A204.1 (cell line): ENCODE results near the gene ATP6V0B.

Source experiments
- FAIRE-seq: peaks from 2 replicates; lab custom pipeline; 2012; peaks lifted over from hg19 to GRCh38; lab: Jason Lieb, UNC

ATP6V0B gene

GRCh38 chr1:44008259-44008658, 33.5 kb downstream of the ATP6V0B start:
- no peak for FAIRE-seq

GRCh38 chr1:44010935-44011471, 36.2 kb downstream of the ATP6V0B start:
- FAIRE-seq, result no peak

GRCh38 chr1:44012404-44012803, 37.6 kb downstream of the ATP6V0B start:
- no peak for FAIRE-seq

GRCh38 chr1:44012941-44013609, 38.3 kb downstream of the ATP6V0B start:
- FAIRE-seq, result no peak

DNA sequence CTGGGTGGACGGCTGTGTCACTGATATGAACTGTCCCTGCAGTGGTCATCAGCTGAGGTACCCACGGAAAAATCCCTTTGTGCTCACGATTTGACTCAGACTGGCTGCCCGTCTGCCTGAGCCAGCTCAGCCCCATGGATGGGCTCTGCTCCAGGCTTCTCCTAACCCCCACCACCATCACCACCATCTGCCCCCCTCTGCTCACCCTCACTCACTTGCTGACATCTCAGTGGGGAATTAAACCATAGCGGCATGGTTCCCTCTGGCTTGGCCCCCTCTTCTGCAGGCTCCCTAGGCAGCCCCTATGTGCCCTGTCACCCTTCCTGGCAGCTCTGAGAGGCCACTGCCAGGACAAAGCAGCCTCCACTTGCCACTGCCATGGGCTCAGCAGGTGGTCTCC, 39.2 kb downstream of the ATP6V0B start:
- no peak for FAIRE-seq

DNA sequence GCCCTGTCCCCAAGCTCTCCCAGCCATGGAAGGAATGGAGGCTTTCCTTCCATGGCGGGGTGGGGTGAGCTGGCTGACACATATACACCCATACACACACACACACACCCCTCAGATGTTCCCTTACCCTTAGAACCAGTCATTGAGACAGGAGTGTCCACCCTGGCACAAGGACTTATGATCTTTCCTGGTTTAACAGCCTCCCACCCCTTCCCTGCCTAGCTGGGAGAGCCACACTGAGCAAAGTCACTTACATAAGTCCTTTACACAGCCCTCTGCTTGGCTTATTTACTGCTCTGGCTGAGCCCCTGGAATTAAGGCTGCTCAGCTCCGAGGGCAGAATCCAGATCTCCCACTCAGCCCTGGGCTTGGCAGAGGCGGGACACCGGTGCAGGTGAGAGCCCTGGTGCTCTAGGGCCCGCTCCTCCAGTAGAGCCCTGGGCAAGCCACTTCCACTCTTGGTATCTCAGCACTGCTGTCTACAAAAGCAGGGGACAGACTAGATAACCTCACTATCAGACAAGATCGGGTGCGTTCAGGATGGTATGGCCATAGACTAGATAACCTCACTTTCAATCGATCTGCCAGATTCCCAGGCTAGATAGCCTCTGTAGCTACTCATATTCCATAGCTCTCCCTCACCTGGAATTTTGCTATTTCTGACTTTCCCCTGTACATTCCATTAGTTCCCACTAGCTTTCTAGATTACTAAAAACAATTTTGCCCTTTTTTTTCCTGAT, 39.8 kb downstream of the ATP6V0B start:
- no peak for FAIRE-seq

DNA sequence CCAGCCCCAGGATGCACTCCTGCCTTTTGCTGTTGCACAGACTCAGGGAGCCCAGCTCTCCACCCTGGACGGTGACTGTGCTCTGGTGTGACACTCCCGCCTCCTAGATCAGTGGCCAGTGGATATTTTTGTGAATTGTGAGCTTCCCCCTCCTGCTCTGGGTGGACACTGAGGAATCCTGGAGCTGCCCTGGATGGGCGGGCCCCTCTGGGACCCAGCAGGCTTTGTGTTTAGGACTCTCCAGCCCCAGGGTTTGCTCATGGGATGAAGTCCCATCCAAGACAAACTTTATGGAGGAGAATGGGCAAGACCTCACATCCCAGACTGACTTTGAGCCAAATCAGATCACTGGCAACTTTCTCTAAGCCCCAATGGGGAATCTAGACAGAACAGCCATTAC, 40.4 kb downstream of the ATP6V0B start:
- no peak for FAIRE-seq

GRCh38 chr1:44016041-44016889, 41.5 kb downstream of the ATP6V0B start:
- FAIRE-seq, result no peak

DNA sequence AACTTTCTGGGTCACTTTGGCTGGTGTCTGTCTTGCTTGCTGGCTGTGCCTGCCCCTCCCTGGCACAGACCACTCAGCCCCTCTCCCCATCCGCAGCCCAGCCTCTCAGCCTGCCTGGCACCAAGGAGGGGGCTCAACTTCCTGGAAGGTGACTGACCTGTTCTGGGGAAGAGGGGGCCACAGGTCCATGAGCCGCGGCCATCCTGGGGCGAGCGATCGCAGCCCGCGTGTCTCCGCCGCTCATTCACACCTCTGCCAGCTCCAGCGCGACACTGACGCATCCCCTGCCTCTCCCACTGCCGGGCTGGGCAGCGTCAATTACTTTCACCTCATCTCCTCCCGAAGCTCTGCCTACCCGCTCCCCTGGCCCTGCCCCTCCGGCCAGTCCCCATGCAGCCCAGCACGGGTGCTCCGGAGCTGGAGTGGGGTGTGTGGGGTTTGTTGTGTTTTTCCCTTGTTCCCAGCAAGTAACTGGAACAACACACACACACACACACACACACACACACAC, 42.2 kb downstream of the ATP6V0B start:
- FAIRE-seq, result no peak

- no peak for FAIRE-seq
Observed at GRCh38 chr1:44019466-44019948, 44.7 kb downstream of the ATP6V0B start.

DNA sequence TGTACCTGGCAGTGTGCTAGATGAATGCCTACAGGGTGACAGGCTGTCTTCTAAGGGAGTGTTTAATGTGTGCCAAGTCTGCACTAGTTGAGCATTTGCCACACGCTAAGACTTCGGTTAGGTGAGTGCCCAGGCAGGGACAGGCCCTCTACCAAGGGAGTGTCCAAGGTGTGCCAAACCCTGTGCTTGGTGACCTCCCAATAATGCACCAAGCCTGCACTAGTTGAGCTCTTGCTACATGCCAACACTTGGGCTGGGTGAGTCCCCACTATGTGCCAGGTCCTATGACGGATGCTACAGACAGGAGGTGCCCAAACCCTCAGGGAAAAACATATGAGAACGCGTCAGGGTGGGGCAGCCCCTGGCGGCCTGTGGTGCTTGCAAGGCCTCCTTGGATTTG, 45.7 kb downstream of the ATP6V0B start:
- FAIRE-seq, result no peak

DNA sequence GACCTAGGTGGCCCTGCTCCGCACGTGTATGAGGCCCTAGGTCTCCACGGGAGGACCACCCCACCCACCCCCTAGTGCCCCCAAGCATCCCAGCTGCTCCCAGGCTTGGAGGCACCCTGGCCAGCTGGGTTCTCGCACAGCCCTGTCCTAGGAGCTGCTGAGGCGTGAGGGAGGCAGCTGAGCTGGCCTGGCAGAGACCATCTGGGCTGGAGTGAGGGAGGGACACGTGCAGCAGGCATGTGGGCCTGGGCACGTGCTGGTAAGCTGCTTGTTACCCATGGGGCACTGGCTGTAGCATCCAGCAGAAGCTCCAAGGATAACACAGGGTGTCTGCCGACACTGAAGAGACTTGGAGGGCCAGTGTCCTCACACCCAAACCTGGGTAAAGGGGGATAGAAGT, 46.4 kb downstream of the ATP6V0B start:
- no peak for FAIRE-seq

DNA sequence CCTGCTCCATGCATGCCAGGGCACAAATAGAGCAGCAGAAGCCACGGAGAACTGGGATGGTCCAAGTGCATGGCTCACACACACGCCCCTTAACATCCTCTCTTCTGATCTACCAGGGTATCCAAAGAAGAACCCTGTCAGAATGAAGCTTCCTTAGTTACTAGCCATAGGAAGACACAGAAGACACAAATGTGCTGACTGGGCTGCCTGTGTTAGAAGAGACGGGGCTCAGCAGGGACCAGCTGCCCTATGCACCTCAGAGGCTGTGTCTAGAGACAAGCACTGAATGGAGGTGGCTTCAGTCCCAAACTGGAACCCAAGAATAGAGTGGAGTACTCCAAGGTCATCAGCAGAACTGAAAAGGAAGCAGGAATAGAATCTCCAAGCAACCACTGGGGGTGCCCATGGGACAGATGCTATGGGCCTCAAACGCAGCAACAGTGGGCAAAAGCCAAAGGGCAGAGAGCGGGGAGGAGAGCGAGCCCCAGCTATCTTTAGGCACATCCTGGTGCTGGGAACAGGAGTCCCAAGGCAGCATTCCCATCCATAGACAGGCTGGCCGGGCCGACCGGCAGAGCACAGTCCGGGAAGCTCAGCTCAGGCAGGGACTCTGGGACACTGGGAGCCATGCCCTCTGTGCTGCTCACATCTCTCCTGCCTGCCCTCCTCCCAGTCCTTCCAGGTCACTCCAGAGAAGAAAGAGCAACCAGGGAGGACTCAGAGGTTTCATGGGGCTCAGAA, 47.0 kb downstream of the ATP6V0B start:
- no peak for FAIRE-seq

- FAIRE-seq, result no peak
Observed at GRCh38 chr1:44024031-44024902, 49.5 kb downstream of the ATP6V0B start.

DNA sequence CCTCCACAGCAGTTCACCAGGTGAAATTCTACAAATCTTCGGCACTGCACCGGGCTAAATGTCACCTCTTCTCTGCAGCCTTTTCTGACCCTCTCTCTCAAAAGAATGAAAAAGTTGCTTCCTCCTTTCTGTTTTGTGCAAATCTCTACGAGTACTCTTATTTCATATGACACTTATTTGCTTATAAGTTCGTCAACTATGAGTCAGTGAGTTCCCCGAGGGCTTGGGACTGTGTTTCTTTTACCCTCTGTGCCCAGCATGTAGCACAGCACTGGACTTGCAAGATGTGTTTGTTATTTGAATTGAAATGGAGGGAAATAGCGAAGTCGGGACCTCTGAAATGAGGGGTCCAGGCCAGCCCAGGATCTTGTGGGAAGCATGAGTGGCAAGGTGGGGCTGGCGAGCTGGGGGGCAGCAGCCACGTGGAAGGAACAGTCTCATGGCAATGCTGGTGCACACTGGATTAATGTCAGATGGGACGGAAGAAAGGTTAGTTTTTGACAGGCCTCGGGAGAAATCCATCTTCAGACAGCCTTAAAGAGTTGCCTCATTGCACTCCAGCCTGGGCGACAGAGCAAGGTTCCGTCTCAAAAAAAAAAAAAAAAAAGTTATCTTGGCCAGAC, 50.3 kb downstream of the ATP6V0B start:
- no peak for FAIRE-seq

GRCh38 chr1:44025816-44026215, 51.1 kb downstream of the ATP6V0B start:
- FAIRE-seq, result no peak

- FAIRE-seq, result no peak
Observed at GRCh38 chr1:44027320-44027719, 52.6 kb downstream of the ATP6V0B start.
